GM18867 (cell line): Measurements from ENCODE around the gene SHPK.

Experiments used
- ATAC-seq: cut with Tn5 transposase; IDR thresholded peaks from one replicate; pipeline ENCODE4 v1.9.1; 2021; ENCODE audit warnings: mild to moderate bottlenecking, moderate library complexity; ENCODE audit not compliant: unreplicated experiment

Gene SHPK

GRCh38 chr17:3636154-3636907 is at the start of gene SHPK, which contains the start of gene CTNS:
Gene SHPK (minus strand): TSS chr17:3636250. CDS start chr17:3636219, 31 bp downstream.
Gene CTNS (plus strand): TSS chr17:3636760. CDS start chr17:3640207, 3,447 bp downstream.
- peak; percentile 93 for ATAC-seq

- ATAC-seq: no peak
Measured at GRCh38 chr17:3685174-3685573, 49.1 kb upstream of the SHPK start.

- peak; percentile 59 for ATAC-seq
Measured at GRCh38 chr17:3683054-3683511, 47.0 kb upstream of the SHPK start.

- no peak for ATAC-seq
Measured at GRCh38 chr17:3682033-3682432, 46.0 kb upstream of the SHPK start.

GRCh38 chr17:3681565-3681964 is 45.5 kb upstream of the SHPK start:
- no peak for ATAC-seq

- no peak for ATAC-seq
Measured at GRCh38 chr17:3681057-3681456, 45.0 kb upstream of the SHPK start.

GRCh38 chr17:3679531-3680126 is 43.6 kb upstream of the SHPK start:
- ATAC-seq: no peak

GRCh38 chr17:3678821-3679530 is 42.9 kb upstream of the SHPK start:
- ATAC-seq: no peak

- no peak for ATAC-seq
Measured at GRCh38 chr17:3678095-3678820, 42.2 kb upstream of the SHPK start.

GRCh38 chr17:3675886-3676285 is 39.8 kb upstream of the SHPK start:
- no peak for ATAC-seq

- no peak for ATAC-seq
Measured at GRCh38 chr17:3672571-3672970, 36.5 kb upstream of the SHPK start.

- no peak for ATAC-seq
Measured at GRCh38 chr17:3669548-3669947, 33.5 kb upstream of the SHPK start.

GRCh38 chr17:3669085-3669347 is 33.0 kb upstream of the SHPK start:
- ATAC-seq: no peak

GRCh38 chr17:3668279-3669084 is 32.4 kb upstream of the SHPK start, which contains the start of the genes EMC6 and TAX1BP3:
Gene EMC6 (plus strand): TSS chr17:3668812. CDS start chr17:3669147, 335 bp downstream.
Gene TAX1BP3 (minus strand): TSS chr17:3668578. CDS start chr17:3668526, 52 bp downstream.
- peak; percentile 86 for ATAC-seq

- peak; percentile 1 for ATAC-seq
Measured at GRCh38 chr17:3667366-3668278, 31.6 kb upstream of the SHPK start.

GRCh38 chr17:3666516-3666915 is 30.5 kb upstream of the SHPK start:
- no peak for ATAC-seq

GRCh38 chr17:3665834-3666233 is 29.8 kb upstream of the SHPK start:
- ATAC-seq: no peak

- ATAC-seq: no peak
Measured at GRCh38 chr17:3663102-3664011, 27.3 kb upstream of the SHPK start.
